GM12801 (cell line): ENCODE data around the gene FMN1.

Experiments
- TF ChIP-seq, protein P1 (sequence below): IDR thresholded peaks from one replicate; pipeline ENCODE4 v1.5.1; 2011; ENCODE audit warnings: control low read depth; ENCODE audit not compliant: insufficient read length; ENCODE audit errors: extremely low read depth

The FMN1 gene

DNA sequence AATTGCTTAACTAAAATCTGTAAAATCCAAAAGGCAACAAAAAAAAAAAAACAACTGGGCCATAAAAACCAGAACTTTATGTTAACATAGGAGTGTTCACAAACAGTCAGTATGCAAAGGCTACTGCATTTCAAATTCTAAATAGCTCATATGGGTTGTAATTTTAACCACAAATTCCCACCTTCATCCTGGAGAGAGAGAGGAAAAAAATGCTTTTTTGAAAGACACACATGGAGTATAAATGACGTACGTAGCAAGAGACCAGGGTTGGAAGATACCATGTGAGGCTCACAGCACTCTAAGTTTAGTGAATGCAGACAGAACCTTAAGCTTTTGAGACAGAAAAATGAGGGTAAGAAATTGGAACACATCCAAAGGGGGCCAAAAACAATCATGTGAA, 115.9 kb downstream of the FMN1 start:
- TF ChIP-seq, protein P1, sequence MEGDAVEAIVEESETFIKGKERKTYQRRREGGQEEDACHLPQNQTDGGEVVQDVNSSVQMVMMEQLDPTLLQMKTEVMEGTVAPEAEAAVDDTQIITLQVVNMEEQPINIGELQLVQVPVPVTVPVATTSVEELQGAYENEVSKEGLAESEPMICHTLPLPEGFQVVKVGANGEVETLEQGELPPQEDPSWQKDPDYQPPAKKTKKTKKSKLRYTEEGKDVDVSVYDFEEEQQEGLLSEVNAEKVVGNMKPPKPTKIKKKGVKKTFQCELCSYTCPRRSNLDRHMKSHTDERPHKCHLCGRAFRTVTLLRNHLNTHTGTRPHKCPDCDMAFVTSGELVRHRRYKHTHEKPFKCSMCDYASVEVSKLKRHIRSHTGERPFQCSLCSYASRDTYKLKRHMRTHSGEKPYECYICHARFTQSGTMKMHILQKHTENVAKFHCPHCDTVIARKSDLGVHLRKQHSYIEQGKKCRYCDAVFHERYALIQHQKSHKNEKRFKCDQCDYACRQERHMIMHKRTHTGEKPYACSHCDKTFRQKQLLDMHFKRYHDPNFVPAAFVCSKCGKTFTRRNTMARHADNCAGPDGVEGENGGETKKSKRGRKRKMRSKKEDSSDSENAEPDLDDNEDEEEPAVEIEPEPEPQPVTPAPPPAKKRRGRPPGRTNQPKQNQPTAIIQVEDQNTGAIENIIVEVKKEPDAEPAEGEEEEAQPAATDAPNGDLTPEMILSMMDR: no peak

DNA sequence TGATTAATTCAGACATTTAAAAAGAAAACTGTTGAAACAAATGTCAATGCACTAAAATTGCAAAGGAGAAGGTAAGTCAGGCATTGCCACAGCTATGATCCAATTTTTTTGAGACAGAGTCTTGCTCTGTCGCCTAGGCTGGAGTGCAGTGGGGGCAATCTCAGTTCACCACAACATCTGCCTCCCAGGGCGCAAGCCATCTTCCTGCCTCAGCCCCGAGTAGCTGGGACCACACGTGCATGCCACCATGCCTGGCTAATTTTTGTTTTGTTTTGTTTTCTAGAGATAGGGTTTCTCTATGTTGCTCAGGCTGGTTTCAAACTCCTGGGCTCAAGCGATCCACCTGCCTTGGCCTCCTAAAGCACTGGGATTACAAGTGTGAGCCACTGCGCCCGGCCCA, 117.6 kb downstream of the FMN1 start:
- TF ChIP-seq, protein P1: no peak

DNA sequence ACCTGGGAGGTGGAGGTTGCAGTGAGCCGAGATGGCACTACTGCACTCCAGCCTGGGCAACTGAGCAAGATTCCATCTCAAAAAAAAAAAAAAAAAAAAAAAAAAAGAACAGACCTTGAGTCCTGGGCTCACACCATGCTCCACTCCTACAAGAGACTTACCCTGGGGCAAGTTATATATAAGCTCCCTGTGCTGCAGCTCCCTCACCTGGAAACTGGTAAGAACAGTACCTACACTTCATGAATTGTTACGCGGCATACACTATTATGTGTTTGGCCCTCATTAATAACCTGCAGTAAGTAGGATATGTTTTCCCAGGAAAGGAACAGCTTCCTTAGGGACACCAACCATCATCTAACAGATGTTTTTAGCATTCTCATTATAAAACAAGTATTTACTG, 119.6 kb downstream of the FMN1 start:
- TF ChIP-seq, protein P1: no peak

DNA sequence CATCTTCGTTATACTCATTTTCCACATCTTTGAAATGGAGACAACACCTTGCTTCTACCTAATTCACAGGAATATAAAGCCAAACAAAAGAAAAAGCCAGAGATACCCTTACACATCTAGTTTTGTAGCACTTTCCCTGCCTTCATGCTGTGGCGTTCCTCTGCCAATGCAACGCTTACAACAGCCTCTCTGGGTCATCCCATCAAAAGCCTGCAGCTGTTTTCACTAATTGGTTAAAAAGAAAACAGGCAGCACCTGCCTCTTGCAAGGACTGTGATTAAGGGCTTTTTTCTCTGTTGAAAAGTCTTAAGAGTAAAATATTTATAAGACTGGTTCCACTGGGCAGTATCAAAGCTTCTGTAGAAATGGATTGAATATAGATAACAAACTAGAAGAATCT, 120.3 kb downstream of the FMN1 start:
- TF ChIP-seq, protein P1: no peak

DNA sequence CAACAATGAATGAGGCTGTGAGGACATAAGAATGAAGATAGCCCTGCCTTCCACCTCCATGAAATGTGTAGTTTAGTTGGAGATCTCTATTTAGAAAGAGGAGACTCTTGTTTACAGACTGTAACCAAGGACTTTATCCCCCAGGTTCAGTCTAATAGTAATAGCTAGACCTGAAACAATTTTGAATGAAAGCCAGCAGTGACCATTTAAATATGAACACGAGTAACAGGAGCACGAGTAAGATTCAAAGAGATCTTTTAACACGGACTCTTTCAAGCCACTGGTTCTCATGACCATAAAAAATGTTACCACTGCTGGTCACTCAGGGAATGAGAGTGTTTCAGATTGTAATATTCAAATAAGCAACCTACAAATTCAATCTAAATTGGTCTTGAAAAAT, 123.1 kb downstream of the FMN1 start:
- TF ChIP-seq, protein P1: no peak

- TF ChIP-seq, protein P1: no peak
These were observed 125.4 kb downstream of the FMN1 start for GRCh38 chr15:33069161-33069560.

GRCh38 chr15:33068511-33068990, 126.0 kb downstream of the FMN1 start:
- TF ChIP-seq, protein P1: no peak
